K562 (cell line): Measurements from ENCODE around the gene RBMX. TPM values are rescaled to one million over a fixed set of nuclear protein-coding genes. Genes with fewer than 3 reads are reported as not detected.

Experiments
- ADNP ChIP-seq: fragments of 200-800 bp; sonication (Bioruptor generic); IDR thresholded peaks from 2 replicates; pipeline ENCODE4 v1.6.1; 2016; ENCODE audit warnings: missing genetic modification characterization, missing compliant biosample characterization
- BDP1 ChIP-seq: IDR thresholded peaks from 3 replicates; pipeline ENCODE4 v1.6.1; 2011; ENCODE audit not compliant: insufficient read length, insufficient read depth
- CBFA2T3 ChIP-seq: fragments of 450-650 bp; IDR thresholded peaks from 2 replicates; pipeline ENCODE4 v1.6.1; 2017
- CBX3 ChIP-seq, 2 experiments: IDR thresholded peaks; 1 replicate in 1 of 2; 2 replicates in 1 of 2; pipeline ENCODE4 v1.6.1; 2012; ENCODE audit warnings: inconsistent platforms in 2 of 2, low read length in 2 of 2, borderline replicate concordance in 1 of 2, control low read depth in 1 of 2
- GTF2E2 ChIP-seq: fragments of 200-800 bp; sonication (Bioruptor generic); IDR thresholded peaks from 2 replicates; pipeline ENCODE4 v1.6.1; 2016; ENCODE audit warnings: missing genetic modification characterization, missing compliant biosample characterization
- KAT2B ChIP-seq: IDR thresholded peaks from one replicate; pipeline ENCODE4 v1.6.1; 2012; ENCODE audit warnings: low read depth, mild to moderate bottlenecking, control low read depth, inconsistent platforms, low read length, moderate library complexity
- LCOR ChIP-seq: sonication (generic); formaldehyde crosslinking; IDR thresholded peaks from 2 replicates; pipeline ENCODE4 v1.8.0; 2022; ENCODE audit warnings: mild to moderate bottlenecking, missing genetic modification reagents
- MAZ ChIP-seq, 2 experiments: fragments of 450-650 bp in 1 of 2; sonication (generic) in 1 of 2; formaldehyde crosslinking; IDR thresholded peaks in 1 of 2; conservative IDR thresholded peaks in 1 of 2; 2 replicates each; pipeline versions ENCODE4 v1.4.0 to v1.5.0; 2020; ENCODE audit warnings: mild to moderate bottlenecking in 1 of 2, missing genetic modification reagents in 1 of 2
- MED1 ChIP-seq: sonication (generic); formaldehyde crosslinking; IDR thresholded peaks from 2 replicates; pipeline ENCODE4 v1.8.1; 2023; ENCODE audit warnings: missing genetic modification reagents, borderline replicate concordance
- MTA2 ChIP-seq: fragments of 450-650 bp; IDR thresholded peaks from 2 replicates; pipeline ENCODE4 v1.6.1; 2016; ENCODE audit warnings: low read depth
- PML ChIP-seq: IDR thresholded peaks from 2 replicates; pipeline ENCODE4 v1.6.1; 2012; ENCODE audit warnings: low read length, inconsistent platforms
- POLR2AphosphoS5 ChIP-seq: IDR thresholded peaks from 2 replicates; pipeline ENCODE4 v1.6.1; 2011; ENCODE audit warnings: mild to moderate bottlenecking, low read depth, low read length, moderate library complexity; ENCODE audit not compliant: control insufficient read depth, insufficient read depth
- POLR2B ChIP-seq: fragments of 450-650 bp; IDR thresholded peaks from 2 replicates; pipeline ENCODE4 v1.6.1; 2018; ENCODE audit warnings: low read depth; ENCODE audit not compliant: partially characterized antibody
- POLR3G ChIP-seq: IDR thresholded peaks from 2 replicates; pipeline ENCODE4 v1.6.1; 2011; ENCODE audit not compliant: insufficient read length, insufficient replicate concordance; ENCODE audit errors: extremely low read depth
- PRMT5 ChIP-seq: sonication (generic); formaldehyde crosslinking; IDR thresholded peaks from 2 replicates; pipeline ENCODE4 v1.5.0; 2020; ENCODE audit warnings: missing genetic modification reagents
- RBM22 ChIP-seq: fragments of 200-400 bp; formaldehyde crosslinking; IDR thresholded peaks from 2 replicates; pipeline ENCODE4 v1.6.1; 2018; ENCODE audit warnings: low read length, low read depth; ENCODE audit not compliant: poor library complexity, severe bottlenecking
- RBM34 ChIP-seq: fragments of 200-400 bp; formaldehyde crosslinking; IDR thresholded peaks from 2 replicates; pipeline ENCODE4 v1.6.1; 2018; ENCODE audit warnings: low read length, borderline replicate concordance; ENCODE audit not compliant: insufficient read depth
- RUNX1 ChIP-seq: sonication (generic); IDR thresholded peaks from 2 replicates; pipeline ENCODE4 v1.6.1; 2016; ENCODE audit warnings: antibody characterized with exemption, low read depth
- SAFB2 ChIP-seq: fragments of 200-400 bp; formaldehyde crosslinking; IDR thresholded peaks from 2 replicates; pipeline ENCODE4 v1.6.1; 2018; ENCODE audit warnings: borderline replicate concordance, low read length, low read depth, moderate library complexity; ENCODE audit not compliant: severe bottlenecking
- TAF7 ChIP-seq: fragments of 450-650 bp; IDR thresholded peaks from 2 replicates; pipeline ENCODE4 v1.6.1; 2016; ENCODE audit warnings: missing genetic modification characterization, missing compliant biosample characterization
- YY1 ChIP-seq, 3 experiments: IDR thresholded peaks; 2 replicates each; pipeline ENCODE4 v1.6.1; 2011; ENCODE audit warnings: low read length in 2 of 3, mild to moderate bottlenecking in 2 of 3, moderate library complexity in 2 of 3, borderline replicate concordance in 1 of 3, control low read depth in 1 of 3, low read depth in 1 of 3; ENCODE audit not compliant: insufficient read depth in 3 of 3, insufficient replicate concordance in 2 of 3, control insufficient read depth in 1 of 3, insufficient read length in 1 of 3; ENCODE audit errors: extremely low read depth in 1 of 3
- ZKSCAN3 ChIP-seq: fragments of 250-450 bp; sonication (Bioruptor Pico); IDR thresholded peaks from 2 replicates; pipeline ENCODE4 v1.4.0; 2020
- ZNF217 ChIP-seq: sonication (generic); formaldehyde crosslinking; IDR thresholded peaks from 2 replicates; pipeline ENCODE4 v1.8.0; 2022; ENCODE audit warnings: mild to moderate bottlenecking, missing genetic modification reagents
- ZNF41 ChIP-seq: fragments of 250-450 bp; sonication (Bioruptor Pico); conservative IDR thresholded peaks from 2 replicates; pipeline ENCODE4 v1.4.0; 2020; ENCODE audit warnings: mild to moderate bottlenecking
- ZNF586 ChIP-seq: fragments of 450-650 bp; formaldehyde crosslinking; conservative IDR thresholded peaks from 2 replicates; pipeline ENCODE4 v1.4.0; 2020; ENCODE audit warnings: mild to moderate bottlenecking, moderate library complexity
- ZNF707 ChIP-seq: fragments of 250-450 bp; sonication (Bioruptor Pico); conservative IDR thresholded peaks from 2 replicates; pipeline ENCODE4 v1.8.0; 2022; ENCODE audit warnings: inconsistent platforms, mild to moderate bottlenecking, moderate library complexity
- ZSCAN29 ChIP-seq: fragments of 450-650 bp; IDR thresholded peaks from 2 replicates; pipeline ENCODE4 v1.6.1; 2017
- ZSCAN32 ChIP-seq: fragments of 450-650 bp; formaldehyde crosslinking; IDR thresholded peaks from 2 replicates; pipeline ENCODE4 v1.4.0; 2020; ENCODE audit warnings: mild to moderate bottlenecking, moderate library complexity
- polyA plus RNA-seq, 8 experiments: library from polyadenylated mRNA; depleted of rRNA in 4 of 8; stranded (reverse) in 5 of 8; unstranded in 3 of 8; fragments of >200 nt; fragmentation: Nextera tagmentation in 2 of 8; fragmentation: Illumina TruSeq in 1 of 8; extraction: Ambion mirVana in 2 of 8; extraction: Trizol in 1 of 8; gene quantifications; 2 replicates each; pipeline versions ENCODE4 v1.2.1 to v1.2.3, GENCODE V29; 2011 to 2014; ENCODE audit warnings: inconsistent platforms in 1 of 8, missing spikeins in 1 of 8
- total RNA-seq, 7 experiments: library from RNA; depleted of rRNA in 6 of 7; stranded (reverse); fragments of >200 nt in 6 of 7; fragmentation: Illumina TruSeq in 2 of 7; extraction: Trizol in 2 of 7; gene quantifications; 2 replicates each; pipeline versions ENCODE4 v1.2.1 to v1.2.3, GENCODE V29; 2011 to 2021; ENCODE audit warnings: low replicate concordance in 1 of 7
- TF ChIP-seq, protein P1 (sequence below), 3 experiments: fragments of 200-800 bp in 1 of 3; sonication (Bioruptor generic) in 1 of 3; sonication (generic) in 1 of 3; formaldehyde crosslinking in 1 of 3; IDR thresholded peaks; 2 replicates each; pipeline versions ENCODE4 v1.6.1 to v1.8.0; 2016 to 2022; ENCODE audit warnings: mild to moderate bottlenecking in 2 of 3, missing compliant biosample characterization in 2 of 3, missing genetic modification characterization in 2 of 3, missing genetic modification reagents in 1 of 3

RBMX gene
- total and polyA plus RNA-seq, 9 of the 15 experiments (the other 6 are each of a cell fraction or from before 2014, with no cell fraction given) = 405 to 671 (median 540) TPM

DNA sequence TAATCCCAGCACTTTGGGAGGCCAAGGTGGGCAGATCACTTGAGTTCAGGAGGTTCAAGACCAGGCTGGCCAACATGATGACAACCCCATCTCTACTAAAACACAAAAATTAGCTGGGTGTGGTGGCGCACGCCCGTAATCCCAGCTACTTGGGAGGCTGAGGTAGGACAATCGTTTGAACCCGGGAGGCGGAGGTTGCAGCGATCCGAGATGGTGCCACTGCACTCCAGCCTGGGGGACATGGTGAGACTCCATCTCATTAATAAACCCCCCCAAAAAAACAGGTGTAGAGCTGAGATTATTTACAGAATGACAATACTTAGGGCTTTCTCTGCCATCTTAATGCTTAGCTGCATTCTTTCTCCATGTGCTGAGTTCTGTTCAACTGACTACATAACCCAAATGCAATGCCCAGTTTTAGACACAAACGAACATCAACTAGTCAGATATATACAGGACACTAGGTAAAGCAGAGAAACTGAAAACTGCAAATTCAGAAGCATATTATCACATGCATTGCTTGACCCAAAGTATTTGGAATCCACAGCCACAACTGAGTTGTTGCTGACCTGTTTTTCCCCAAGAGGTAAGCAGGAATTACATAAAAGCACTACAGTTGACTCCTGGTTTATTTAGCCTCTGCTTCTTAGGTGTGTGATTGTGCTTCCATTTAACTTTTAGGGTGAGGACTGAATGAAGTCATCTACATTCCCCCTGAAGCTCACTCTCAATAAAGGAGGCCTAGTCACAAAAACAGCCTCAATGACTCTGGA lies 12.1 kb downstream of the RBMX start (continued):
- TF ChIP-seq RBM22 (no peak), SAFB2 (no peak), MTA2 (no peak), CBX3 (IDR thresholded peaks at IDR 0.05; ENCODE audit: borderline replicate concordance in 1 of 2, low read length in 2 of 2) (no peak), ZSCAN29 (no peak), CBFA2T3 (no peak), POLR2AphosphoS5 (0 out of 2 replicates have a peak, but pooled peaks have one; percentile 60), RUNX1 (no peak), ZSCAN32 (CRISPR knock-in tag) (no peak), ADNP (no peak), RBM34 (no peak), YY1 (IDR thresholded peaks at IDR 0.05; ENCODE audit: borderline replicate concordance in 1 of 3, control insufficient read depth in 1 of 3, extremely low read depth in 1 of 3, insufficient read depth in 3 of 3, insufficient read length in 1 of 3, insufficient replicate concordance in 2 of 3, low read depth in 1 of 3, low read length in 2 of 3) (no peak), BDP1 (no peak), MAZ (CRISPR knock-in tag; conservative IDR thresholded peaks at IDR 0.05 in 1 of 2, IDR thresholded peaks at IDR 0.05 in 1 of 2) (no peak), PRMT5 (CRISPR knock-in tag) (no peak), ZNF707 (CRISPR knock-in tag) (no peak), ZNF586 (no peak), LCOR (CRISPR knock-in tag) (peak; percentile 38; the same call in 1 of the 2 replicates), PML (peak; percentile 26; the same call in 1 of the 2 replicates), TAF7 (tag) (no peak), MED1 (CRISPR knock-in tag) (no peak), ZNF41 (CRISPR knock-in tag) (no peak), POLR3G (no peak), POLR2B (peak; percentile 32), ZNF217 (CRISPR knock-in tag) (no peak), ZKSCAN3 (CRISPR knock-in tag) (no peak), GTF2E2 (tag) (no peak), KAT2B (no peak)
- TF ChIP-seq, protein P1, sequence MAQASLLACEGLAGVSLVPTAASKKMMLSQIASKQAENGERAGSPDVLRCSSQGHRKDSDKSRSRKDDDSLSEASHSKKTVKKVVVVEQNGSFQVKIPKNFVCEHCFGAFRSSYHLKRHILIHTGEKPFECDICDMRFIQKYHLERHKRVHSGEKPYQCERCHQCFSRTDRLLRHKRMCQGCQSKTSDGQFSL (CRISPR knock-in tag; IDR thresholded peaks at IDR 0.05) = 0 out of 2 replicates have a peak, but pooled peaks have one; percentile 41
- TF ChIP-seq, protein P1 (tag; IDR thresholded peaks at IDR 0.05) = no peak
